G401.6 (cell line): ENCODE measurements around the gene AKAP12.
"Not testable (repeated sequence)": the region's sequence is repeated elsewhere in the genome, so short reads cannot be mapped to it uniquely, and the experiment has no call there.

ENCODE experiments used
- FAIRE-seq: peaks from 2 replicates; lab custom pipeline; 2012; peaks lifted over from hg19 to GRCh38; lab: Jason Lieb, UNC

Gene AKAP12

GRCh38 chr6:151349651-151350270 is 110.0 kb downstream of the AKAP12 start:
- no peak for FAIRE-seq

- no peak for FAIRE-seq
These were observed 110.8 kb downstream of the AKAP12 start for GRCh38 chr6:151350442-151351145.

GRCh38 chr6:151351146-151351700 is 111.5 kb downstream of the AKAP12 start:
- FAIRE-seq = no peak

- FAIRE-seq = no peak
These were observed 112.0 kb downstream of the AKAP12 start for GRCh38 chr6:151351731-151352130.

GRCh38 chr6:151352410-151353396 is 112.9 kb downstream of the AKAP12 start:
- no peak for FAIRE-seq

GRCh38 chr6:151353795-151354194 is 114.0 kb downstream of the AKAP12 start:
- no peak for FAIRE-seq

- not testable (repeated sequence) for FAIRE-seq
These were observed 117.2 kb downstream of the AKAP12 start for GRCh38 chr6:151356983-151357382.

- FAIRE-seq = no peak
These were observed 118.1 kb downstream of the AKAP12 start for GRCh38 chr6:151357758-151358436.

- FAIRE-seq = no peak
These were observed 118.7 kb downstream of the AKAP12 start for GRCh38 chr6:151358475-151358874.

- no peak for FAIRE-seq
These were observed 119.7 kb downstream of the AKAP12 start for GRCh38 chr6:151359486-151359885.

- no peak for FAIRE-seq
These were observed 125.5 kb downstream of the AKAP12 start for GRCh38 chr6:151365233-151365632.

GRCh38 chr6:151370509-151371078 is 130.8 kb downstream of the AKAP12 start:
- FAIRE-seq = no peak

GRCh38 chr6:151372164-151372563 is 132.4 kb downstream of the AKAP12 start:
- no peak for FAIRE-seq

- no peak for FAIRE-seq
These were observed 134.4 kb downstream of the AKAP12 start for GRCh38 chr6:151374036-151374683.

- FAIRE-seq = no peak
These were observed 136.1 kb downstream of the AKAP12 start for GRCh38 chr6:151375833-151376232.

GRCh38 chr6:151376440-151376839 is 136.7 kb downstream of the AKAP12 start:
- FAIRE-seq = no peak

GRCh38 chr6:151377095-151377494 is 137.3 kb downstream of the AKAP12 start:
- FAIRE-seq = no peak

- no peak for FAIRE-seq
These were observed 140.4 kb downstream of the AKAP12 start for GRCh38 chr6:151379933-151380847.

- no peak for FAIRE-seq
These were observed 141.1 kb downstream of the AKAP12 start for GRCh38 chr6:151380848-151381205.

GRCh38 chr6:151381722-151382121 is 142.0 kb downstream of the AKAP12 start:
- no peak for FAIRE-seq
